ENCODE measurements around the gene PPP1R14D. TPM values are rescaled to one million over a fixed set of nuclear protein-coding genes. Genes with fewer than 3 reads are reported as not detected.

PPP1R14D gene
- total RNA-seq, 2 donors from 2014 or later: not detected

DNA sequence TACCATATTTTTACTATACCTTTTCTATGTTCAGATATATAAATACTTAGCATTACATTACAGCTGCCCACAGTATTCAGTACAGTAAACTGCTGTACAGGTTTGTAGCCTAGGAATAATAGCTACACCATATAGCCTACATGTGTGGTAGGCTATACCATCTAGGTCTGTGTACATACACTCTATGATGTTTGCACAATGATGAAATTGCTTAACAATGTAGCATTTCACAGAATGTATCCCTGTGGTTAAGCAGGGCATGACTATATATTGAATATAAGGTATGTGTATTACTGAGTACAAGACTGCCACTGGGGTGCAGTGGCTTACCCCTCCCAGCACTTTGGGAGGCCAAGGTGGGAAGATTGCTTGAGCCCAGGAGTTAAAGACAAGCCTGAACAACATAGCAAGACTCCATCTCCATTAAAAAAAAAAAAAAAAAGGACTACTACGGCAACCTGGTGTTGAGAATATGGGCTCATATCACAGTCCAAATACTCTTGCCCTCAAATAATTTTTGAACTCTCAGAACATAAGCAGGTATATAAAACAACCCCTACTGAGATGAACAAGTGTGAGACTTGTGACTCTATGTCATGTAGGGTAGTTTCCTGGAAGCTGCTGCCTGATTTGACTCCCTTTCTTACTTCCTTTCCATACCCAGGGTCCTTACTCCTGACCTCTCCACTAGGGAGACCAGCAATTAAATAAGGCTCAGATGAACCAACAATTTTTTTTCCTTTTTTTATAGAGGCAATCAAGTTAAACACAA lies 4.8 kb downstream of the PPP1R14D start:
- Mint-ChIP-seq H3K4me3 (no peak overlapping the region), H3K27ac (no peak overlapping the region), H3K27me3 (peaks cover 0 to 5% of the 10 kb centered on the region in 2 donors), H3K36me3 (no peaks in the 10 kb centered on the region), H3K9me3 (no peaks in the 10 kb centered on the region), H3K4me1 (ENCODE audit: low read depth in 2 of 2) (no peaks in the 10 kb centered on the region)
- DNase-seq (ENCODE audit: low spot score): no peak
- peak; percentile 71 to 84 for ATAC-seq

DNA sequence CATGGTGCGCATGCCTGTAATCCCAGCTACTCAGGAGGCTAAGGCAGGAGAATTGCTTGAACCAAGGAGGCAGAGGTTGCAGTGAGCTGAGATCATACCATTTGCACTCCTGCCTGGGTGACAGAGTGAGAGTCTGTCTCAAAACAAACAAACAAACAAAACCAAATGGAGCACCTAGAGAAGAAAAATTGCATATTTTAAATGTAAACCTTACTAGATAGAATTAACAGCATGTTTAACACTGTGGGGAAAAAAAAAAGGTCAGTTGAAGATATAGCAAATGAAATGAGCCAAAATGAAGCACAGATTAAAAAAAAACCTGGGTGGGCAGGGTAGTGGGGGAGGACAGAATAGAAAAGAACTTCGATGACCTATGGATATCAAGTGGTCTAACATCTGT lies 7.3 kb downstream of the PPP1R14D start:
- H3K4me1 Mint-ChIP-seq (ENCODE audit: low read depth in 2 of 2): no peaks in the 10 kb centered on the region
- no peak overlapping the region for H3K27ac Mint-ChIP-seq
- H3K36me3 Mint-ChIP-seq: no peaks in the 10 kb centered on the region

DNA sequence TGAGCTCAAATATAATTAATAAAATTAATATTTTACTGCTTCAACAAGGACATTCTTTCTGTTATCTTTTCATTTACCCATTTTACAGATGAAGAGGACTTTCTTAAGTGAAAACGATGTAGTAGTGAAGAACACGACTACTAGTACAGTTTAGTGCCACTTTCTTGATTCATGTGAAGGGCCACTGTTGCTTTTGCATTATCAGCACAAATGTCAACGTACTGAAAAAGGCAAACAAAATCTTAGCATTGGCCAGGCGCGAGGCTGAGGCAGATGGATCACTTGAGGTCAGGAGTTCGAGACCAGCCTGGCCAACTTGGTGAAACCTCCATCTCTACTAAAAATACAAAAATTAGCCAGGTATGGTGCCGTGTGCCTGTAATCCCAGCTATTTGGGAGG lies 9.5 kb downstream of the PPP1R14D start:
- Mint-ChIP-seq H3K4me1 (ENCODE audit: low read depth in 2 of 2) (no peaks in the 10 kb centered on the region), H3K4me3 (no peak overlapping the region), H3K9me3 (no peaks in the 10 kb centered on the region), H3K27me3 (no peaks in the 10 kb centered on the region), H3K36me3 (no peaks in the 10 kb centered on the region), H3K27ac (no peak overlapping the region)
- ATAC-seq: no peak
- DNase-seq (ENCODE audit: low spot score): no peak

More for the DNA sequence above, 7.3 kb downstream of the PPP1R14D start:
- no peaks in the 10 kb centered on the region for H3K9me3 Mint-ChIP-seq
- DNase-seq (ENCODE audit: low spot score) (no peak), ATAC-seq (no peak)
- no peaks in the 10 kb centered on the region for H3K27me3 Mint-ChIP-seq
- H3K4me3 Mint-ChIP-seq: no peak overlapping the region

DNA sequence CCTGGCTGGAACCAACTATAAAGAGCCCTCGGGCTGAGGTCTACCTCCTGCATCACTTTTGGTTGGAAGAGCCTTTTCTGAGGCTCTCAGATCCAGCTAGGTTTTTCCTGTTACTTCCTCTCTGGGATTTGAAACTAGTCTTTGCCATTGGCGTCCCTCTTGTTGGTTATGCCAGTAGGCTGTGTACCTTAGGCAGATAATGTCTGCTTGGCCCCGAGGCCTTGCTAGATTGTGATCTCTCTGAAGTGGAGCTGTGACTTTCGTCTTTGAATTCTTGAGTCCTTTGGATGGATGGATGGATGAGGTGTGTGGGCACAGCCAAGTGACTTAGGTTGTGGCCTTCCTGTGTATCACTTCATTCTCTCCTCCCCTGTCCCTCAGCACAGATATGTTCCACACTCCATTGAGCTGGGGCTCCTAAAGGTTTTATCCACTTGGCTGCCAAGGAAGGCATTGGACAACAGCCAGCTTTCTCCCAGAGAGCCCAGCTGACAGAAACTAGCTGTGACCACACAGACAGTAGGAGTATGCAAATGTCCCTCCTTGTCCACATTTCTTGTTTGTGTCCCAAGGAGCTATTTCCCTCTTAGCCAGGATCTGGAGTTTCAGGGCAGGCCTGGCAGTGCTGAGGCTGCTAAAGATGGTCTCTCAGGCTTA lies 13.3 kb downstream of the PPP1R14D start:
- DNase-seq (ENCODE audit: low spot score): no peak
- Mint-ChIP-seq H3K9me3 (no peaks in the 10 kb centered on the region), H3K36me3 (no peaks in the 10 kb centered on the region), H3K4me1 (ENCODE audit: low read depth in 2 of 2) (no peaks in the 10 kb centered on the region), H3K27ac (no peak overlapping the region), H3K27me3 (no peaks in the 10 kb centered on the region), H3K4me3 (no peak overlapping the region)
- ATAC-seq: no peak

DNA sequence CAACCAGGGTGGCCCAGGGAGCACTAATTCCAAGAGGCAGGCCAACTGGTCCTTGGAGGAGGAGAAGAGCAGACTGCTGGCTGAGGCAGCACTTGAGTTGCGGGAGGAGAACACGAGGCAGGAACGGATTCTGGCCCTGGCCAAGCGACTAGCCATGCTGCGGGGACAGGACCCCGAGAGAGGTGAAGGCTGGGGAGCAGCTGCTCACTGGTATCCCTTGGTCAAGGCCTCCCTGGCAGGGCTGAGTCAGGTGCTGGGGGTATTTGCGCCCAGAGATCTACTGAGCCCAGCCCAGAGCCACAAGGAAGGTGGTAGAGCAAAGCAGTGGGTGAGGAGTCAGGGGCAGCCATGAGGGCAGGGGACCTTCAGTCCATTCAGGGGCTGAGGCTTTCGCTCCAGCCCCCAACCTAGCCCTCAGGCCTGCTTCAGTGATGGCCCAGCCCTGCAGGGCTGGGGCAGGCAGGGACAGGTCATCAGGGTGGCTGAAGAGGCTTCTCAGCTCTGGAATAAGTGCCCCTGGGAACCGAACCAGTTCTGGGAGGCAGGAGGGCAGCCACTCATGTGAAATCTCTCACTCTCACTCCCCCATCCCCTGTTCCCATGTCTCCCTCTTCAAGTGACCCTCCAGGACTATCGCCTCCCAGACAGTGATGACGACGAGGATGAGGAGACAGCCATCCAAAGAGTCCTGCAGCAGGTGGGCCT lies 15.6 kb downstream of the PPP1R14D start:
- Mint-ChIP-seq H3K4me3 (no peak overlapping the region), H3K36me3 (no peaks in the 10 kb centered on the region), H3K27me3 (no peaks in the 10 kb centered on the region), H3K27ac (no peak overlapping the region), H3K9me3 (no peaks in the 10 kb centered on the region), H3K4me1 (ENCODE audit: low read depth in 2 of 2) (peaks cover 8 to 12% of the 10 kb centered on the region in 2 donors)
- peak in 1 of 2 donors; percentile 17 for ATAC-seq
- no peak for DNase-seq (ENCODE audit: low spot score)

DNA sequence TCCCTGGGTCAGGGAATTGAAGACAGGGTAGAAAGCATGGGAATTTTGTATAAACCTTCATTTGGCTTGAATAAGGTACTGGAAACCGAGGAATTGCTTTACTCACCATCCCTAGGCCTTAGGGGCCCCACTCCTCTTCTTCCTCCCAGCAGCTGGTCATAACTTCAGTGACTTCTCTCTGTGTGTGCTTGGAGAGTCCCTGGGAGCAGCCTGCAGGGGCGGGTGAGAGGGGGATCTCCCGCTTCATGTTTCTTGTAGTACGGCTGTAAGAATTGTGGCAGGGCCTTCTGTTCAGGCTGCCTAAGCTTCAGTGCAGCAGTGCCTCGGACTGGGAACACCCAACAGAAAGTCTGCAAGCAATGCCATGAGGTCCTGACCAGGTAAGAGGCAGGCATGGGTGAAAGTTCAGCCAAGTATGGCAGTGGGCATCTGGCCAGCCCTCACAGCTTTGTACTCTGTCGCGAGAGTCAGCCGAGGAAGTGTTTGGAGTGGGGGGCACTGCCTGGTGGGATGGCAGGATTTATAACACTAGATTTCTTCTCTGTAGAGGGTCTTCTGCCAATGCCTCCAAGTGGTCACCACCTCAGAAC lies 19.6 kb downstream of the PPP1R14D start:
- no peak overlapping the region for H3K27ac Mint-ChIP-seq
- peaks cover 14 to 25% of the 10 kb centered on the region in 2 donors for H3K4me1 Mint-ChIP-seq (ENCODE audit: low read depth in 2 of 2)
- ATAC-seq (no peak), DNase-seq (ENCODE audit: low spot score) (no peak)
- H3K27me3 Mint-ChIP-seq: no peaks in the 10 kb centered on the region
- no peaks in the 10 kb centered on the region for H3K9me3 Mint-ChIP-seq
- peak overlapping the region; percentile 100 for H3K4me3 Mint-ChIP-seq
- H3K36me3 Mint-ChIP-seq: no peaks in the 10 kb centered on the region

DNA sequence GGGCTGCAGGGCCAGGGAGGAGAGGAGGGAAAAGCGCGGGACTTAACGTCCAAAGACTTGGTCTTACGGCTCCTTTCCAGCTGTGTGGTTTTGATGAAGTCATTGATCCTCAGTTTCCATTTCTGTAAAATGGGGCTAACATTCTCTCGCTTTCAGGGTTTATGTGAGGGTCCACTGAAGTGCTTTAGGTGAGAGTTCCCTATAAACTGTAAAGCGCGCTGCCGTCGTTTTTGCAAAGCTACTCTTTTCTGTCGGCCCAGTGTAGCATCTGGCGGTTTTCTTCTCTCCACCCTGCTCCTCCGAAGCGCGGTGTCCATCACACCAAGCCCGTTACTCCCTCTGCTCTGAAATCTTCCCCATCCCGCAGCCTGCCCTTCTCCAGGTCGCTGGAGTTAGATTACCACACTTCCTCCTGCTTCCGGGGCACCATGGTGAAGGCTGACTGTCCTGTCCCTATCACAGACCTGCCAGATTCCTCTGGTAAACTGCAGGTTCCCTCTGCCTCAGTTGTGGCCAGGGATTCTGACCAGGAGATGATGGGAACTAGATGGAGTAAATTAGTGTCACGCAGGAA lies 20.5 kb downstream of the PPP1R14D start:
- ATAC-seq (no peak), DNase-seq (ENCODE audit: low spot score) (no peak)
- no peaks in the 10 kb centered on the region for H3K27me3 Mint-ChIP-seq
- H3K4me1 Mint-ChIP-seq (ENCODE audit: low read depth in 2 of 2): peaks cover 18 to 25% of the 10 kb centered on the region in 2 donors
- H3K4me3 Mint-ChIP-seq: peak overlapping the region; percentile 100
- H3K27ac Mint-ChIP-seq: peak overlapping the region; percentile 98 to 99
- no peaks in the 10 kb centered on the region for H3K9me3 Mint-ChIP-seq
- no peaks in the 10 kb centered on the region for H3K36me3 Mint-ChIP-seq

DNA sequence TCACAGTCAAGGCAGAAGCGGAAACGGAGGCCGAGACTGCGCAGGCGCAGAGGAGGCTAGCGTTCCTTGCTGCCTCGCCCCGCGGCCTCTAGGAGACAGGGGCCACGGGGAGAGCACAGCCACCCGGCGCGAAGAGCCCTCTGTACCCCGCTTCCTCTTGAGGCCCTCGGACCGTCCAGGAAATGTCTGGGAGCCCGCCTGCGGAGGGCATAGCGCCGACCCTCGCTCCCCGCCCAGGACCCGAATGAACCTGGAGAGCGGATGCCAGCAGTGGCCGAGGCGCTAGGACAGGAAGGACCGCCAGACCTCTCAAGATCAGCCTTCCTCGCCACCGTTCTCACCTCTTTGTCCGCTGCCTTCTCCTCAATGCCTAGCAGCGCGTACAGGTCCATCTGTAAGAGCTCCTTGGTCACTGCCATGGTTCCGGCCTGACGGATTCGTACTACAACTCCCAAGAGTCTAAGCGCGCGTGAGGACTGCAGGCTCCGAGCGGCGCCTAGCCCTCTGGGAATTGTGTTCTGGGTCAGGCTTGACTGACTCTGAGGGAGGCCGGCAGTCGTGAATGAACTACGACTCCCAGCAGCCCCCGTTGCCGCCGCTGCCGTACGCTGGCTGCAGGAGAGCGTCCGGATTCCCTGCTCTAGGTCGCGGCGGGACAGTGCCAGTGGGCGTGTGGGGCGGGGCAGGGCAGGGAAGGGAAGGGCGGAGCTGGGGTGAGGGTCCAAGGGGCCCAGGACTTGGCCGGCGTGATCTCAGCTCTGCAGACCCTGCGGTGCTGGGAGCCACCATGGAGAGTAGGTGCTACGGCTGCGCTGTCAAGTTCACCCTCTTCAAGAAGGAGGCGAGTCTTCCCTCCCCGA lies 21.2 kb downstream of the PPP1R14D start, which contains the start of the genes DNAJC17 and ZFYVE19:
DNAJC17 (minus strand) TSS at position 446 of the 860 bp plus-strand sequence; CDS start at position 419, 27 bp downstream.
ZFYVE19 (plus strand) TSS at position 62 of the 860 bp plus-strand sequence; CDS start at position 563, 501 bp downstream.
- H3K9me3 Mint-ChIP-seq: no peaks in the 10 kb centered on the region
- H3K4me1 Mint-ChIP-seq (ENCODE audit: low read depth in 2 of 2): peaks cover 18 to 25% of the 10 kb centered on the region in 2 donors
- DNase-seq (ENCODE audit: low spot score): peak; percentile 97
- peak within 1 kb of the TSS; percentile 100 for H3K4me3 Mint-ChIP-seq
- peak; percentile 99 for ATAC-seq
- H3K36me3 Mint-ChIP-seq: no peaks in the 10 kb centered on the region
- peak within 1 kb of the TSS; percentile 98 to 99 for H3K27ac Mint-ChIP-seq
- no peaks in the 10 kb centered on the region for H3K27me3 Mint-ChIP-seq

DNA sequence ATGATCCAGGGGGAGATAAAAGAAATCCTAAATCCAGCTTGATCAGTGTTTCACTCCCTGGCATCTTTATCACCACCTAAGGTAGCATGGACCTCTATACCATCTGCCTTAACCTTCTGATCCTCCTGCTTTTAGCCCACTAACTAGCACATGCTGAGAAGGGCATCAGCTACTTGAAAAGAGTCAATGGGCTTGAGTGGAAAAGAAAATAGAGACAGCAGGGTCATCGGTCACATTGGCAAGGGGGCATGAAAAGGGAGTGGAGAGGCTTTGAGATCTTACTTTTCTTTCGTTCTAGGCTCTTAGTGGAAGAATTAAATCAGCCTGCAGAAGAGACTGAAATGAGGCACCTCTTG lies 21.9 kb downstream of the PPP1R14D start:
- Mint-ChIP-seq H3K4me3 (peak overlapping the region; percentile 100), H3K27ac (peak overlapping the region; percentile 98 to 99), H3K27me3 (no peaks in the 10 kb centered on the region), H3K4me1 (ENCODE audit: low read depth in 2 of 2) (peaks cover 21 to 29% of the 10 kb centered on the region in 2 donors), H3K9me3 (no peaks in the 10 kb centered on the region), H3K36me3 (peaks cover 3% of the 10 kb centered on the region)
- no peak for DNase-seq (ENCODE audit: low spot score)
- no peak for ATAC-seq

DNA sequence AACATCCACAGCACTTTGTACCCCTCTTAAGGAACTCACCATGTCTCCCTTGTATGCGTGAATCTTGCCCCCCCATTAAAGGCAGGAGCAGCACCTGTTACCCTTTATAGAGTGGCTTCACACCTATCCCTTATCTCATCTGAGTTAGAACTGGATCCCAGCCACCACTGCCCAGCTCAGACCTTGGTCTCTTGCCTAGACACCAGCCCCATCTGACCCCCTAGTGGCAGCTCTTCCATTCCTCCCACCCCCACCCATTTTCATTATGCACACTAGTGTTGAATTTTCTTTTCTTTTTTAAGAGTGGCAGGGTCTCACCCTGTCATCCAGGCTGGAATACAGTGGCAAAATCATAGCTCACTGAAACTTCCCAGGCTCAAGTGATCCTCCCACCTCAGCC lies 24.8 kb downstream of the PPP1R14D start:
- no peak for ATAC-seq
- H3K4me1 Mint-ChIP-seq (ENCODE audit: low read depth in 2 of 2): peaks cover 23 to 26% of the 10 kb centered on the region in 2 donors
- H3K27me3 Mint-ChIP-seq: no peaks in the 10 kb centered on the region
- H3K27ac Mint-ChIP-seq: no peak overlapping the region
- H3K9me3 Mint-ChIP-seq: no peaks in the 10 kb centered on the region
- peaks cover 10% of the 10 kb centered on the region for H3K36me3 Mint-ChIP-seq
- no peak overlapping the region for H3K4me3 Mint-ChIP-seq
- DNase-seq (ENCODE audit: low spot score): no peak

DNA sequence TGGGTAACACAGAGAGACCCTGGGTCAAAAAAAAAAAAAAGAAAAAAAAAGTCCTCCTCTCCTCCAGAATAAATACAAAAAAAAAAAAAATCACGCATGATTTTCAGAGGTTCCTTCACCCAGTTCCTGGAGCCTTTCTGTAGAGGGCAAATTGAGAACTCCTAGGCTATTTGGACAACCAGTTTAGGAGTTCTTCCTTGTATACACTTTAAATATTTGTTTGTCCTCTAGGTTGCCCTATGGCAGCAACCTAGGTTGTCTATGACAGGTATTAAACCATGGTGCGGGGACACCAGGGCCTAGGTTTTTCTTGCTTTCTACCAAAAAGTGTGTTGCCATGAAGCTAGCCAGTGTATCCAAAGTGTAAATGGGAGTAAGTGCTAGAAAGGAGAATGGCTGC lies 25.4 kb downstream of the PPP1R14D start:
- DNase-seq (ENCODE audit: low spot score) (no peak), ATAC-seq (no peak)
- H3K27ac Mint-ChIP-seq: no peak overlapping the region
- H3K9me3 Mint-ChIP-seq: no peaks in the 10 kb centered on the region
- peaks cover 25 to 26% of the 10 kb centered on the region in 2 donors for H3K4me1 Mint-ChIP-seq (ENCODE audit: low read depth in 2 of 2)
- H3K4me3 Mint-ChIP-seq: no peak overlapping the region
- H3K36me3 Mint-ChIP-seq: peaks cover 10% of the 10 kb centered on the region
- no peaks in the 10 kb centered on the region for H3K27me3 Mint-ChIP-seq

DNA sequence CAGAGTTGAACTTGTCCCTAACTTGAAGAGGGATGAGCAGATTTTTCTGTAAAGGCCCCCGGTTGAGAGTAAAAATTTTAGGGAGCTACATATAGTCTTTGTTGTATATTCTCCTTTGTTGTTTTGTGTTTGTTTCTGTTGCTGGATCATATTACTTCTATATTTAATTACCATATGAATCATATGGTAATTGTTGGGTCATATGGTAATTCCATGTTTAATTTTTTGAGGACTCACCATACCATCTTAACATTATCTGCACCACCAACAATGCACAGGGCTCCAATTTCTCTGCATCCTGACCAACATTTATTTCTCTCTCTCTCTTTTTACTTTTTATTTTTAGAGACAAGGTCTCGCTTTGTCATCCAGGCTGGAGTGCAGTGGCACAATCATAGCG lies 29.0 kb downstream of the PPP1R14D start:
- H3K27ac Mint-ChIP-seq: no peak overlapping the region
- ATAC-seq: no peak

More for the DNA sequence above, 29.0 kb downstream of the PPP1R14D start:
- H3K36me3 Mint-ChIP-seq: peaks cover 10% of the 10 kb centered on the region
- H3K27me3 Mint-ChIP-seq: no peaks in the 10 kb centered on the region
- no peaks in the 10 kb centered on the region for H3K9me3 Mint-ChIP-seq
- H3K4me1 Mint-ChIP-seq (ENCODE audit: low read depth in 2 of 2): peaks cover 14 to 25% of the 10 kb centered on the region in 2 donors
- no peak for DNase-seq (ENCODE audit: low spot score)
- no peak overlapping the region for H3K4me3 Mint-ChIP-seq

Data from natural killer cell treated with Interleukin-12 subunit alpha and Interleukin-12 subunit beta and Interleukin-15 and Interleukin-18, amount 100 ng/mL, for 72 hours (primary cell).